Esophagus squamous epithelium (tissue), 4 donors: ENCODE measurements around the gene TMED8.

Experiments
- CTCF ChIP-seq, 6 experiments: fragments of 450-650 bp in 4 of 6; fragments of 200-600 bp in 2 of 6; sonication (generic) in 2 of 6; IDR thresholded peaks; one replicate each; pipeline ENCODE4 v1.5.1; 2016 to 2019; ENCODE audit warnings: antibody characterized with exemption in 6 of 6, mild to moderate bottlenecking in 4 of 6, moderate library complexity in 4 of 6
- POLR2A ChIP-seq, 4 donors: fragments of 450-650 bp; IDR thresholded peaks; one replicate each; pipeline ENCODE4 v1.6.1; 2017; ENCODE audit warnings: antibody characterized with exemption in 4 of 4, mild to moderate bottlenecking in 4 of 4, moderate library complexity in 3 of 4

GRCh38 chr14:77324289-77324688, 52.6 kb downstream of the TMED8 start:
- no peak for TF ChIP-seq POLR2A (IDR thresholded peaks at IDR 0.05)
- TF ChIP-seq CTCF (IDR thresholded peaks at IDR 0.05) = no peak
